HEK293T (cell line): ENCODE results near the gene ITGB8.

Experiments
- CTCF ChIA-PET: fragments of 350-600 bp; formaldehyde crosslinking; extraction: SDS; loops from one replicate; lab custom pipeline; 2021; ENCODE audit warnings: antibody characterized with exemption, inconsistent platforms; lab: Yijun Ruan, JAX
- POLR2A ChIA-PET: fragments of 350-600 bp; formaldehyde crosslinking; extraction: SDS; loops from one replicate; lab custom pipeline; 2020; ENCODE audit warnings: antibody characterized with exemption, inconsistent platforms; lab: Yijun Ruan, JAX
- DNase-seq: peaks from one replicate; pipeline ENCODE4 v3.0.0; 2012; ENCODE audit warnings: mixed read lengths; ENCODE audit errors: extremely low spot score
- ARNT ChIP-seq: fragments of 450-650 bp; IDR thresholded peaks from 2 replicates; pipeline ENCODE4 v1.6.1; 2017; ENCODE audit warnings: mild to moderate bottlenecking
- BHLHE40 ChIP-seq: fragments of 450-650 bp; IDR thresholded peaks from 2 replicates; pipeline ENCODE4 v1.6.1; 2016; ENCODE audit warnings: mild to moderate bottlenecking, moderate library complexity, borderline replicate concordance
- CTBP1 ChIP-seq: fragments of 450-650 bp; IDR thresholded peaks from 2 replicates; pipeline ENCODE4 v1.6.1; 2016; ENCODE audit warnings: borderline replicate concordance
- ELF4 ChIP-seq: fragments of 450-650 bp; IDR thresholded peaks from 2 replicates; pipeline ENCODE4 v1.6.1; 2017; ENCODE audit warnings: antibody characterized with exemption
- FOXA1 ChIP-seq: fragments of 450-650 bp; IDR thresholded peaks from 2 replicates; pipeline ENCODE4 v1.6.1; 2016; ENCODE audit warnings: mild to moderate bottlenecking
- FOXK2 ChIP-seq: fragments of 450-650 bp; IDR thresholded peaks from 2 replicates; pipeline ENCODE4 v1.6.1; 2016; ENCODE audit warnings: mild to moderate bottlenecking
- FOXM1 ChIP-seq: fragments of 450-650 bp; IDR thresholded peaks from 2 replicates; pipeline ENCODE4 v1.6.1; 2017; ENCODE audit warnings: mild to moderate bottlenecking, borderline replicate concordance
- HDGF ChIP-seq: fragments of 450-650 bp; IDR thresholded peaks from 2 replicates; pipeline ENCODE4 v1.6.1; 2017; ENCODE audit warnings: antibody characterized with exemption, borderline replicate concordance
- L3MBTL2 ChIP-seq: fragments of 450-650 bp; conservative IDR thresholded peaks from 2 replicates; pipeline ENCODE4 v1.6.1; 2016; ENCODE audit warnings: mild to moderate bottlenecking
- LEF1 ChIP-seq: fragments of 450-650 bp; IDR thresholded peaks from 2 replicates; pipeline ENCODE4 v1.6.1; 2017; ENCODE audit warnings: mild to moderate bottlenecking, borderline replicate concordance
- NFRKB ChIP-seq: fragments of 450-650 bp; IDR thresholded peaks from 2 replicates; pipeline ENCODE4 v1.6.1; 2016; ENCODE audit warnings: mild to moderate bottlenecking, moderate library complexity
- SP1 ChIP-seq: fragments of 450-650 bp; IDR thresholded peaks from 2 replicates; pipeline ENCODE4 v1.6.1; 2017
- SUZ12 ChIP-seq: fragments of 450-650 bp; IDR thresholded peaks from 2 replicates; pipeline ENCODE4 v1.6.1; 2016; ENCODE audit warnings: mild to moderate bottlenecking
- TARDBP ChIP-seq: fragments of 450-650 bp; IDR thresholded peaks from 2 replicates; pipeline ENCODE4 v1.6.1; 2016
- ZNF384 ChIP-seq: fragments of 450-650 bp; IDR thresholded peaks from 2 replicates; pipeline ENCODE4 v1.6.1; 2016
- TF ChIP-seq, protein P1 (sequence below): fragments of 450-650 bp; IDR thresholded peaks from 2 replicates; pipeline ENCODE4 v1.6.1; 2016

Gene ITGB8

DNA sequence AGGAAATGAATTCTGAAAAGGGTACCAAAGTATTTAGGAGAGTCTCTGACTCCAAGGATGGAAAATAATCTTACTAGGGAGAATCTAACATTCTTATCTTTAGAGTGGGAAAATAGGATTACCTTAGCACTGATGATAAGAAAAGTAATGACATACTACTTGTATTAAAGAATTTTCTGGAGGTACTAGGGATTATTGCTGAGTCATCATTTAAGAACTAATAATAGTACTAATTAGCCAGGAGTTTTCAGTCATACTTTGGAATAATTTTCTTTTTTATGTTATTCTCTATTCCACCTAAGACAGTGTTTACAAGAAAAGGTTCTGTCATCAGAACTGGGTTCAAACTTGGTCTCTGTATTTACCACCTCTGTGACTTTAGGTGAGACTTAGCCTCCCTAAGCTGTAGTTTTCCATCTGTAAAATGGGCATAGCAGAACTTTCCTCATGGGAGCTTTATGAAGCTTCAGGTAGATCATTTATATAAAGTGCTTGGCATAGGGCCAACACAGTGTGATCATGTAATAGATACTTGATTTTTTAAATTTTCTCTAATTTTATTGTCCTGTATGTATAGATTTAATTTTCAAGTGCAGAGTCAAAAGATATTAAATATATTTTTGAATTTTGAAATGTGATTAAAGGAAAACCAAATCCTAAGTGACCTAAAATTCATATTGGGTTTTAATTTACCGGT, 20.4 kb downstream of the ITGB8 start:
- CTCF ChIA-PET = no interaction called here
- no peak for DNase-seq
- TF ChIP-seq FOXA1 = no peak
- TF ChIP-seq FOXM1 = no peak
- no peak for TF ChIP-seq HDGF
- TF ChIP-seq SP1 = no peak
- TF ChIP-seq NFRKB = no peak
- TF ChIP-seq TARDBP = no peak
- no peak for TF ChIP-seq L3MBTL2
- no peak for TF ChIP-seq ELF4
- no peak for TF ChIP-seq ARNT
- no peak for TF ChIP-seq SUZ12
- no peak for TF ChIP-seq CTBP1
- no peak for TF ChIP-seq FOXK2
- TF ChIP-seq, protein P1, sequence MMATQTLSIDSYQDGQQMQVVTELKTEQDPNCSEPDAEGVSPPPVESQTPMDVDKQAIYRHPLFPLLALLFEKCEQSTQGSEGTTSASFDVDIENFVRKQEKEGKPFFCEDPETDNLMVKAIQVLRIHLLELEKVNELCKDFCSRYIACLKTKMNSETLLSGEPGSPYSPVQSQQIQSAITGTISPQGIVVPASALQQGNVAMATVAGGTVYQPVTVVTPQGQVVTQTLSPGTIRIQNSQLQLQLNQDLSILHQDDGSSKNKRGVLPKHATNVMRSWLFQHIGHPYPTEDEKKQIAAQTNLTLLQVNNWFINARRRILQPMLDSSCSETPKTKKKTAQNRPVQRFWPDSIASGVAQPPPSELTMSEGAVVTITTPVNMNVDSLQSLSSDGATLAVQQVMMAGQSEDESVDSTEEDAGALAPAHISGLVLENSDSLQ = no peak
- POLR2A ChIA-PET = interaction anchor here (2.2 kb wide), 1 partner anchor 21 kb away, joined by 7 read pairs; the partner anchor contains the start of gene ITGB8

DNA sequence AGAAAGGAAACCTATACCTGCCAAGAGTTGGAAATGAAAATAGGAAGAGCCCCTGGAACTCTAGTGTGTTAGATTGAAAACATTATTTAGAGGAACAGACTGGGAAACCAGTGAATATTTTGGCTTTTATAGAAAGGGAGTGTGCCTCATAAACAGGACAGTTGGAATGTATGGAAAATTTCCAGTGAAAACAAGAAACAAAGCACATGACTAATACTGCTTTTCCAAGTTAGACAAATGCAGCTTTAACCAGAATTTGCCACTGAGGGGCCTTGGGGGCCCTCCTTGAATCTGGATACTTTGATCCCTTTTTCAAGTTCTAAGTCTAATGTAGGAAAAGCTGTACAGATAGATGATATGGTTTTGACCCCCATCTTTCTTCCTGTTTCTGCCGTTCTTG, 21.2 kb downstream of the ITGB8 start:
- ChIA-PET CTCF (no interaction called here), POLR2A (interaction anchor here (2.2 kb wide), 1 partner anchor 22 kb away, joined by 7 read pairs; the partner anchor contains the start of gene ITGB8)
- TF ChIP-seq HDGF (no peak), NFRKB (no peak), L3MBTL2 (no peak), ELF4 (no peak), CTBP1 (no peak), SP1 (no peak), SUZ12 (no peak), ZNF384 (no peak), FOXK2 (no peak), LEF1 (no peak), TARDBP (no peak), ARNT (no peak)
- TF ChIP-seq, protein P1 = no peak
- DNase-seq = no peak

DNA sequence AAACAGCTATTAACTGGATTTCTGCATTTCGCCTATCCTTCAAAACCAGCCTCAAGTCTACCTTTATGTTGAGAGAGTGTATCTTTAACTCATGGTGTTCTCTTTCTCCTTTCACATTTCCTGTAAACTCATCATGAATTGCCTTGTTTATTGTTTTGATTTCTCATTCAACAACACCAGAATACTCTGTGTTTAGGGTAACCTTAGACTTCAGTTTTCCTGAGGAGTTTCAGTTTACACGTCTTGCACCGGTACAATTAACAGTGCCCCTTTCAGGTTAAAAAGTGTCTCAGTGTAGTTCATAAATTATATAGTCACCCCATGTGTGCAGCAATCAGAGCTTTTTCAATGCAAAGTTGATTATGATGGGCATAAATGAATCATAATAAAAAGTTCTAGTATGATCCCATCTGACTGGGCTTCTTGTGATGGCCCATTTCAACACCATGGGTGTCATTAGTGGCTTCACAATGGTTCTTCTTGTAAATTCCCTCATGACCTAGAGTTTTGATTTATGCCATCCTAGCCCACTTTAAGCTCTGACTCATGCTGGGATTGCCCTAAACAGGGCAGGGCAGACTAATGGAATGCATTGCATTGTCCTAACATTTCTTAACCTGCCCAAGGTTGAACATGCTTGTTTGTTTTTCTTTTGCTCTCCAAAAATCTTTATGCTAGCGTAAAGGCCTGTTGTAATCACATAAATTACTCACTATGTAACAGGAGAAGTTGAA, 22.0 kb downstream of the ITGB8 start:
- POLR2A ChIA-PET = interaction anchor here (2.2 kb wide), 1 partner anchor 22 kb away, joined by 7 read pairs; the partner anchor contains the start of gene ITGB8
- TF ChIP-seq FOXK2 = no peak
- TF ChIP-seq, protein P1 = peak; percentile 90
- peak; percentile 88 for TF ChIP-seq CTBP1
- CTCF ChIA-PET = interaction anchor here (0.6 to 0.9 kb wide), 2 partner anchors 15 to 414 kb away, joined by 3 to 6 read pairs; no protein-coding TSS in a partner anchor
- peak; percentile 26 for DNase-seq

DNA sequence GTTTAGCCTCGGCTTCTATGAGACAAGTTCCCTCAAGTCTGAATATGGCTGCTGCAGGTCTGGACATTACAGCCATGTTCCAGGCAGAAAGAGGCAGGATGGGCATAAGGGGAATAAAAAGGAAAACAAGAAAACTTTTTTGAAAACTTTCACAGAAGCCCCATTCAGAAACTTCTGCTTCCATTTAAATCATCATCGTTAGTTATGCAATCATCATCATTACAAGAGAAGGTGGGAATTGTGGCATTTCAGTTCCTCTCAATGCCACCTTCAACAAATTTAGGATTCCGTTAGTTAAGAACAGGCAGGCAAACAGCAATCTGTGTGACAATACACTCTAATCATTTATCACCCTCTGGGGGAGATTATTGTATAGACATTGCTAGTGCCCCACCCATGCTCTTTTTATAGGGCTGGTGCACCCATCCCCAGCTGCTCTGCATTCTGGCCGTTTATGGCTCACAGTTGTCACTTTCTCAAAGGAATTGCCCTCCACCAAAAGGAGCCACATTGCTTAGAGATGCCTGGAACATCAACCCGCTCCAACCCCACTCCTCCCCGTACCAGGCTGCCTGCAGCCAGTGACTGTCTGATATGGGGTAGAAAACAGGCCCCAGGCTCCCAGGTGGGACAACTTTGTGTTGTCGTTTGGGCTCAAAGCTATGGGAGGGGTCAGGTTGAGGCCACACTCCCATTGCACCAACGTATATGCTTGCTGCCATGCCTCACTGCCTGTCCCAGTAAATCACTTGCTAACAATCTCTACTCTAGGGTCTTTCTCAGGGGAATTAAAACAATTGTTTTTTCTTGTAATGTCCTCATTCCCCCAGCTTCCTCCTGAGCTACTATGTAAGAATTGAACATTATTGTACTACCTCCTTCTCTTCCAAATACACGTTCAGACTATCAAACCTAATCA, 24.2 kb downstream of the ITGB8 start:
- ChIA-PET POLR2A (no interaction called here), CTCF (no interaction called here)
- no peak for DNase-seq
- TF ChIP-seq, protein P1 = peak; percentile 34
- no peak for TF ChIP-seq ELF4

DNA sequence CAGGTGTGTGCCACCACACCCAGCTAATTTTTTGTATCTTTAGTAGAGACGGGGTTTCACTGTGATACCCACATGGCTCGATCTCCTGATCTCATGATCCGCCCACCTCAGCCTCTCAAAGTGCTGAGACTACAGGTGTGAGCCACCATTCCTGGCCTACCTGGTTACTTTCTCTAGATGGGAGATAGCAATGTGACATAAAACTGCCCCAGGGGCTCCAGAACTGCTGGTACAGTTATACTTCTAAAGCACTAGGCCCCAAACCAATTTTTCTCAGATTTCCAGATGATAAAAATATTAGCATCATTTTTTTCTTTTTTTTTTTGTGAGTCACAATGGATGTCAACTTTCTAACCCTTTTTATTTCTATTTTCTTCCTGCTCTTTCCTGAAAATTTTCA, 27.4 kb downstream of the ITGB8 start:
- POLR2A ChIA-PET = no interaction called here
- DNase-seq = no peak
- CTCF ChIA-PET = no interaction called here
- TF ChIP-seq HDGF = no peak
- TF ChIP-seq TARDBP = no peak
- TF ChIP-seq BHLHE40 = no peak
- TF ChIP-seq CTBP1 = no peak
- no peak for TF ChIP-seq ZNF384
- no peak for TF ChIP-seq ELF4
- TF ChIP-seq FOXA1 = no peak
- no peak for TF ChIP-seq L3MBTL2
- no peak for TF ChIP-seq SUZ12
- TF ChIP-seq LEF1 = no peak
- TF ChIP-seq FOXM1 = no peak
- TF ChIP-seq FOXK2 = no peak
- TF ChIP-seq, protein P1 = no peak
- TF ChIP-seq NFRKB = no peak
- no peak for TF ChIP-seq ARNT
- TF ChIP-seq SP1 = no peak
